ENCODE measurements around the gene CHMP1A.

CHMP1A gene

GRCh38 chr16:89657442-89658220 is at the start of gene CHMP1A, which contains the start of gene SPATA33:
CHMP1A (minus strand) TSS chr16:89657708; CDS start chr16:89657588, 120 bp downstream.
SPATA33 (plus strand) TSS chr16:89657836; CDS start chr16:89657912, 76 bp downstream.
- Histone ChIP-seq H3K36me3 (replicated peaks; ENCODE audit: low read depth, low read length) (peaks cover 17% of the 10 kb centered on the region), H3K4me2 (ENCODE audit: low read length) (peak within 1 kb of the TSS; percentile 88), H3K27ac (ENCODE audit: low read length) (peak within 1 kb of the TSS; percentile 41), H3K4me3 (ENCODE audit: low read length) (peak within 1 kb of the TSS; percentile 95), H4K20me1 (ENCODE audit: insufficient read depth, low read length) (no peaks in the 10 kb centered on the region), H3K9me3 (ENCODE audit: insufficient read depth, low read length) (no peaks in the 10 kb centered on the region), H3K27me3 (ENCODE audit: low read depth, low read length) (no peaks in the 10 kb centered on the region), H3K9ac (ENCODE audit: low read length) (peak within 1 kb of the TSS; percentile 95), H3K4me1 (ENCODE audit: low read length) (peaks cover 10% of the 10 kb centered on the region), H3K79me2 (ENCODE audit: low read length) (peaks cover 44% of the 10 kb centered on the region), H2AFZ (ENCODE audit: low read depth, low read length) (peak within 1 kb of the TSS; percentile 81)
- TF ChIP-seq EZH2phosphoT487 (IDR thresholded peaks at IDR 0.05; ENCODE audit: low read depth) (no peak), CTCF (IDR thresholded peaks at IDR 0.05; ENCODE audit: low read depth, low read length) (no peak)

GRCh38 chr16:89706518-89707260 is 49.2 kb upstream of the CHMP1A start:
- TF ChIP-seq CTCF (IDR thresholded peaks at IDR 0.05; ENCODE audit: low read depth, low read length) (no peak), EZH2phosphoT487 (IDR thresholded peaks at IDR 0.05; ENCODE audit: low read depth) (no peak)
- H3K9me3 ChIP-seq (ENCODE audit: insufficient read depth, low read length) = no peaks in the 10 kb centered on the region
- peak overlapping the region; percentile 9; the same call in 1 of the 2 replicates for H2AFZ ChIP-seq (ENCODE audit: low read depth, low read length)
- no peaks in the 10 kb centered on the region for H3K79me2 ChIP-seq (ENCODE audit: low read length)
- peak overlapping the region; percentile 77 for H3K4me3 ChIP-seq (ENCODE audit: low read length)
- no peaks in the 10 kb centered on the region for H3K36me3 ChIP-seq (replicated peaks; ENCODE audit: low read depth, low read length)
- H3K4me1 ChIP-seq (ENCODE audit: low read length) = peaks cover 8% of the 10 kb centered on the region
- H3K4me2 ChIP-seq (ENCODE audit: low read length) = peak overlapping the region; percentile 80
- H3K9ac ChIP-seq (ENCODE audit: low read length) = peak overlapping the region; percentile 51
- H4K20me1 ChIP-seq (ENCODE audit: insufficient read depth, low read length) = no peaks in the 10 kb centered on the region
- no peak overlapping the region for H3K27ac ChIP-seq (ENCODE audit: low read length)
- H3K27me3 ChIP-seq (ENCODE audit: low read depth, low read length) = no peaks in the 10 kb centered on the region

- Histone ChIP-seq H3K79me2 (ENCODE audit: low read length) (no peaks in the 10 kb centered on the region), H3K27ac (ENCODE audit: low read length) (no peak overlapping the region), H3K4me1 (ENCODE audit: low read length) (peaks cover 14% of the 10 kb centered on the region), H3K27me3 (ENCODE audit: low read depth, low read length) (no peaks in the 10 kb centered on the region), H3K9ac (ENCODE audit: low read length) (no peak overlapping the region), H2AFZ (ENCODE audit: low read depth, low read length) (no peak overlapping the region), H4K20me1 (ENCODE audit: insufficient read depth, low read length) (no peaks in the 10 kb centered on the region), H3K9me3 (ENCODE audit: insufficient read depth, low read length) (no peaks in the 10 kb centered on the region), H3K4me3 (ENCODE audit: low read length) (no peak overlapping the region), H3K36me3 (replicated peaks; ENCODE audit: low read depth, low read length) (no peaks in the 10 kb centered on the region), H3K4me2 (ENCODE audit: low read length) (no peak overlapping the region)
- TF ChIP-seq CTCF (IDR thresholded peaks at IDR 0.05; ENCODE audit: low read depth, low read length) = no peak
- TF ChIP-seq EZH2phosphoT487 (IDR thresholded peaks at IDR 0.05; ENCODE audit: low read depth) = no peak
Measured at GRCh38 chr16:89705006-89705405, 47.5 kb upstream of the CHMP1A start.

GRCh38 chr16:89704281-89704680 is 46.8 kb upstream of the CHMP1A start:
- H3K27ac ChIP-seq (ENCODE audit: low read length) = no peak overlapping the region
- no peak overlapping the region for H3K4me3 ChIP-seq (ENCODE audit: low read length)
- H3K4me2 ChIP-seq (ENCODE audit: low read length) = no peak overlapping the region
- no peaks in the 10 kb centered on the region for H3K36me3 ChIP-seq (replicated peaks; ENCODE audit: low read depth, low read length)
- peaks cover 4% of the 10 kb centered on the region; the same call in 1 of the 2 replicates for H4K20me1 ChIP-seq (ENCODE audit: insufficient read depth, low read length)
- H3K79me2 ChIP-seq (ENCODE audit: low read length) = no peaks in the 10 kb centered on the region
- H3K4me1 ChIP-seq (ENCODE audit: low read length) = peaks cover 18% of the 10 kb centered on the region
- H2AFZ ChIP-seq (ENCODE audit: low read depth, low read length) = no peak overlapping the region
- H3K9me3 ChIP-seq (ENCODE audit: insufficient read depth, low read length) = no peaks in the 10 kb centered on the region
- H3K27me3 ChIP-seq (ENCODE audit: low read depth, low read length) = no peaks in the 10 kb centered on the region
- no peak overlapping the region for H3K9ac ChIP-seq (ENCODE audit: low read length)
- TF ChIP-seq EZH2phosphoT487 (IDR thresholded peaks at IDR 0.05; ENCODE audit: low read depth) (no peak), CTCF (IDR thresholded peaks at IDR 0.05; ENCODE audit: low read depth, low read length) (no peak)
